Measurements from ENCODE around the gene BOLL.
"Not testable (repeated sequence)": the region's sequence is repeated elsewhere in the genome, so short reads cannot be mapped to it uniquely, and the experiment has no call there.

The BOLL gene

GRCh38 chr2:197705912-197706838 is 78.9 kb downstream of the BOLL start:
- no peak for DNase-seq

- DNase-seq: peak; percentile 82
These were observed 79.8 kb downstream of the BOLL start, which contains the start of gene MARS2 for GRCh38 chr2:197705121-197705911. MARS2 (plus strand) TSS chr2:197705369; CDS start chr2:197705406, 37 bp downstream.

- DNase-seq: no peak
These were observed 80.5 kb downstream of the BOLL start for GRCh38 chr2:197704434-197705120.

GRCh38 chr2:197700960-197701359 is 84.2 kb downstream of the BOLL start:
- no peak for DNase-seq

GRCh38 chr2:197699724-197700123 is 85.4 kb downstream of the BOLL start:
- DNase-seq: not testable (repeated sequence)

- DNase-seq: not testable (repeated sequence)
These were observed 88.5 kb downstream of the BOLL start for GRCh38 chr2:197696571-197696970.

GRCh38 chr2:197695971-197696370 is 89.1 kb downstream of the BOLL start:
- not testable (repeated sequence) for DNase-seq

- DNase-seq: not testable (repeated sequence)
These were observed 89.9 kb downstream of the BOLL start for GRCh38 chr2:197695206-197695605.

- DNase-seq: no peak
These were observed 107.6 kb downstream of the BOLL start for GRCh38 chr2:197677483-197677882.

- no peak for DNase-seq
These were observed 108.1 kb downstream of the BOLL start for GRCh38 chr2:197677056-197677455.
